Fibroblast of peridontal ligament (primary cell): ENCODE data around the gene MEST.
"Not testable (repeated sequence)": the region's sequence is repeated elsewhere in the genome, so short reads cannot be mapped to it uniquely, and the experiment has no call there.

Source experiments
- DNase-seq: peaks from one replicate; pipeline ENCODE4 v3.0.0-alpha.2; 2010; ENCODE audit errors: extremely low read depth

The MEST gene

DNA sequence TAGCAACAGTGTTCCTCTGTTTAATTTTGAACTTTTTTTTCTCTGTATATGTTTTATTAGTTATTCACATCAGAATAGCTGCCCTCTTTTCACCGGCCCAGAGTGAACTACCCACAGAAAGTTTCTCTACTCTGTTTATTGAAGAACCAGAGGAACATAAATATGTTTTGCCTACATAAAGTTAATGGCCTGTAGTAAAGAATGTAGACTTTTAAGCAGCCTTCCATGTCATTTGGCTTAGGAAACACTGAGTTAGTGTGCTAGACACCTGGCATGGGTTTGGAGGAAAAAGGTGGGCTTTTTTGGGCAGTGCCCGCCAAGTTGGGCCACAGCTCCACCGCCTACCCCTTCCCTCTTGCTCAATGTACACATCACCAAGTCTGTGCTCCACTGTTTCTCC is 8.9 kb upstream of the MEST start:
- no peak for DNase-seq

DNA sequence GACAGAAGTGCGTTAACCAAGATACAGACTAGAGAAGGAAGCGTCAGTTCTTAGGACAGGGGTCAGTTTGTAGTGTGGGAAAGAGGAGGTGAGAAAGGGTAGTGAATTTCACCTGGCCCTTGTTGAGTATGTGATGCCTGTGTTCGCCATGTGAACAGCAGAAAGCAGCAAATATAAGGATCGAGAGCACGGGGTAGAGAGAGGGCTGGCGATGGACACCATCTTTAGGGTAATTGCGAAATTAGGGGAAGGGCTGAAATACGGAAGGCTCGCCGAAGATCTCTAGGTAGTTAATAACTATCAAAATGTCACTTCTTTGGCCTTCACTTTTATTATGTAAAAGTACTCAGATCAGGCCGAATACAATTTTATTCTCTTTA is 6.2 kb upstream of the MEST start:
- DNase-seq = no peak

DNA sequence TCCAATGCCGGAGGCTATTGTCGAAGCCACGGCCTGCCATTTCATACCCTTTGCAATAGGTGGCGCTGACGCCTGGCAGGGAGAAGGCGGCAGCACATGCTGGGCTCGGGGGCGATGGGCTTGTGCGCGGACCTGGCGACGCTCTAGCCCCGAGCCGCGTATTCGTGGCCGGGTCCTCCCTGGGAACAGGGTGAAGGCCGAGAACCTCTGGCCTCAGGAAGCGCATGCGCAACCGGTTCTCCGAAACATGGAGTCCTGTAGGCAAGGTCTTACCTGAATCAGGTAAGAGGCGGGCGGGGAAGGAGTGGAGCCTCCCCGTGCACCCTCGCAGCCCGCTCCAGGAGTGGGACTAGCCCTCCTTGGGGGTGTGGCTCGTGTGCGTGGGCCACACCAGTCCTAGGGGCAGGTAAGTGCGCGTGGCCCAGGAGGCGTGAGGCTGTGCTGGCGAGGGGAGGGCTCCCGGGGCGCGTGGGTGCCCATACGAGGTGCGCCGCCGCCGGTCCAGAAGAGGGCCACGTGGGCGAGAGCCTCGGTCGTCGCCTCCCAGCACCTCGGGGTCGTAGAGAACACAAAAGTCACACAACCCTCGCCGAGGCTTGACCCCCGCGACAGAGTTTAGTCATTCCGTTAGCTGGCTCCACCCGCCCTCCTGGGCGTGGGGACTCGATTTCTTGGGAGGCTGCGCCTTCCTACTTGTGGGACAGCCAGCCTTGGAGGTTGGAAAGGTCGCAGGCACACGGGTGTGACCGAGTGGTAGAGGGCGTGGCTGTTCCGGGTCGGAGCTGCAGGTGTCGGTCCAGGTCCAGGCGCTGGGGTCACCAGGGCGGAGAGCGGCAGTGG is 5.6 kb upstream of the MEST start:
- no peak for DNase-seq

DNA sequence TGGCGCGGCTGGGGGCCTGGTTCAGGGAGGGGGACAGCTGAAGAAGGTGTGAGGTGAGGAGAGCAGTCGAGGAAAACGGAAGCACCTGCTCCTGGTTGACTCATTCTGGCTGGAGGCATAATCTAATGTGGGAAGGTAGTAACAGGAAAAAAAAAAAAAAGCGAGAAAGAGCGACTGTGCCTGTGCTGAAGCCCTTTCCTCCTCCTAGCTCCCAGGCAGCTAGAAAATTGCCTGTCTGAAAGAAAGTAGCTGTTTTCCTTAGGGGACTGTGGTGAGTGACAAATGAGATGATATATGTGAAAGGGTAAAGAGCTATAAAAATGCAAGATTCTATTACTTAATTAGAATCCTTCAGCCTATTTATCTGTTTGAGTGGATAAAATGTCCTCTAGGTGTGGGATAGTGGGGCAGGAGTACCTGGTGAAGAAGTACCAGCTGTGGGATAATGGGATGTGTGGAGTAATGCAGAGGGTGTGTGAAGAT is 4.9 kb upstream of the MEST start:
- no peak for DNase-seq

- no peak for DNase-seq
These were observed 3.3 kb upstream of the MEST start for GRCh38 chr7:130488392-130489139.

- peak; percentile 17 for DNase-seq
These were observed 2.5 kb upstream of the MEST start for GRCh38 chr7:130489140-130489983.

DNA sequence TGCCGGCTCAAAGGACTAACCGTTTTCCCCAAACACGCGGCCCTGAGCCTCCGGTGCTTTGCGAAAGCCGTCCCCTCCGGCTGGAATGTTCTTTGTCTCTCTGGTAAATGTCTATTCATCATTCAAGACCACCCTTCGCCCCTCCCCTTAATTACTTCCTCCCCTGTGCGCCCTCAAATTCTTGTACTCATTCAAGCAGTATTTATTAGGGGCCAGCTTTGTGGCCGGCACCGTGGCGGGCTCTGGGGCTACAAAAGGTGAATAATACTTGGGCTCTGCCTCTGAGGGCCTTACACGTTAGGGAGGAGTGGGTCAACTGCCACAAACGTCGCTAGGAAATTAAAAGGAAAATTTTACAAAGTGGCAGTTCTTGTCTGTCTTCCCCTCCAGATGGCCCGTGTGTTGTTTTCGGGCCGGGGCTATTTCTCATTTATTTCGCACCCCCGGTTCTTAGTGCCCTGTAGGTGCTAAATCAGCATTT is 1.5 kb upstream of the MEST start:
- no peak for DNase-seq

- peak; percentile 33 for DNase-seq
These were observed 739 bp upstream of the MEST start for GRCh38 chr7:130490888-130491804.

DNA sequence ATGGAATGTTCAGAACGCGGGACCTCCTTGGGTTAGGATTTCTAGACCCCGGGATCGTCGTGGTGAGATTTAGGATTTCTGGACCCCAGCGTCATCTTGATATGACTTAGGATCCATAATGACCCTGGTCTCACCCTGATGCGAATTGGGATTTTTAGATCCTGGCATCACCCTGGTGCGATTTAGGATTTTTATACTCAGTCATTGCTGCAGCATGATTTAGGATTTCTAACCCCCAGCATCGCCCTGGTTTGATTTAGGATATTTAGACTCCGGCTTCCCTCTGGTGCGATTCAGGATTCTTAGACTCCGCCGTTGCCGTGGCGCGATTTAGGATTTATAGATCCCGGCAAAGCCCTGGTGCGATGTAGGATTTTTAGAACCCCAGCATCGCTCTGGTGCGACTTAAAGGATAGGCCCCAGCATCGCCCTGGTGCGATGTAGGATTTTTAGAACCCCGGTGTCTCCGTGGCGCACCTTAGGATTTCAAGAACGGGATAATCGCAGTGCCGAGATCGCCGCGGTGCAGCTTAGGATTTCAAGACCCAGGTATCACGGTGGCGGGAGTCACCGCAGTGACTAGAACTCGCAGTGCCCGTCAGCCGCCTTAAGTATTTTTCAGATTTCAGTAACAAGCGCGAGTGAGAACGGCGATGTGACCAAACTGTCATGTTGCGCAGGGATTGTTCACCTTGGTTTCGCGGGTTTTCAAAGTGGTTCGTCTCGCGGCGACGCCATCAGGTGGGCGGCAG is 814 bp downstream of the MEST start:
- DNase-seq = peak; percentile 24

- DNase-seq = peak; percentile 30
These were observed 1.5 kb downstream of the MEST start for GRCh38 chr7:130493275-130493873.

- no peak for DNase-seq
These were observed 2.6 kb downstream of the MEST start for GRCh38 chr7:130494431-130494858.

- no peak for DNase-seq
These were observed 8.6 kb downstream of the MEST start for GRCh38 chr7:130500463-130500862.

DNA sequence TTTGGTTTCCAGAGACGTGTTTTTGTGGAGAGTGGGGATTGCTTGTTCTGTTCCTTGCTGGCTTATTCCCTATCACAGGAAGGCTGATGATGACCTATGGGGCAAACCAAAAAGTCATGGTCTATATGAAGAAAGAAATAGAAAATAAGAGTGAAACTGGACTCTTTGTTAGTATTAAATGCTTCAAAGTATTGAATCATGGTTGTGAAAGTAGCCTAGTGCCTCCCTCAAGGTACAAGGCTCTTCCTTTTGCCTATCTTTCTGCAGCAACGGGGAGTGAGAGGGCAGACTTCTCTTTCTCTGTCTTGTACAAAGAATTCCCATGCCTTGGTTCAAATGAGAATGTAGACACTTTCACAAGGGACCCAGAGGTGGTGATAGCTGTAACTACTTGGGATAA is 9.0 kb downstream of the MEST start:
- no peak for DNase-seq

DNA sequence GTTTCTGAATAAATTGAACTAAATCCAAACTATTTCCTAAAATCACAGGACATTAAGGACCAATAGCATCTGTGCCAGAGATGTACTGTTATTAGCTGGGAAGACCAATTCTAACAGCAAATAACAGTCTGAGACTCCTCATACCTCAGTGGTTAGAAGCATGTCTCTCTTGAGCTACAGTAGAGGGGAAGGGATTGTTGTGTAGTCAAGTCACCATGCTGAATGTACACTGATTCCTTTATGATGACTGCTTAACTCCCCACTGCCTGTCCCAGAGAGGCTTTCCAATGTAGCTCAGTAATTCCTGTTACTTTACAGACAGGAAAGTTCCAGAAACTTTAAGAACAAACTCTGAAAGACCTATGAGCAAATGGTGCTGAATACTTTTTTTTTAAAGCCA is 13.9 kb downstream of the MEST start:
- DNase-seq = no peak

- no peak for DNase-seq
These were observed 14.5 kb downstream of the MEST start for GRCh38 chr7:130506358-130506757.

GRCh38 chr7:130512038-130512437 is 20.2 kb downstream of the MEST start:
- not testable (repeated sequence) for DNase-seq

- DNase-seq = no peak
These were observed 21.6 kb downstream of the MEST start for GRCh38 chr7:130513447-130513846.

- no peak for DNase-seq
These were observed 23.6 kb downstream of the MEST start for GRCh38 chr7:130515315-130516040.
